ENCODE measurements around the gene XKR8. TPM values are rescaled to one million over a fixed set of nuclear protein-coding genes. Genes with fewer than 3 reads are reported as not detected.

The XKR8 gene, protein sequence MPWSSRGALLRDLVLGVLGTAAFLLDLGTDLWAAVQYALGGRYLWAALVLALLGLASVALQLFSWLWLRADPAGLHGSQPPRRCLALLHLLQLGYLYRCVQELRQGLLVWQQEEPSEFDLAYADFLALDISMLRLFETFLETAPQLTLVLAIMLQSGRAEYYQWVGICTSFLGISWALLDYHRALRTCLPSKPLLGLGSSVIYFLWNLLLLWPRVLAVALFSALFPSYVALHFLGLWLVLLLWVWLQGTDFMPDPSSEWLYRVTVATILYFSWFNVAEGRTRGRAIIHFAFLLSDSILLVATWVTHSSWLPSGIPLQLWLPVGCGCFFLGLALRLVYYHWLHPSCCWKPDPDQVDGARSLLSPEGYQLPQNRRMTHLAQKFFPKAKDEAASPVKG
- total RNA-seq (2022; extraction: Qiagen RNA extraction; ENCODE audit: low read depth) = 3.2 to 6.0 TPM (median 5.4 TPM) in 5 replicates

DNA sequence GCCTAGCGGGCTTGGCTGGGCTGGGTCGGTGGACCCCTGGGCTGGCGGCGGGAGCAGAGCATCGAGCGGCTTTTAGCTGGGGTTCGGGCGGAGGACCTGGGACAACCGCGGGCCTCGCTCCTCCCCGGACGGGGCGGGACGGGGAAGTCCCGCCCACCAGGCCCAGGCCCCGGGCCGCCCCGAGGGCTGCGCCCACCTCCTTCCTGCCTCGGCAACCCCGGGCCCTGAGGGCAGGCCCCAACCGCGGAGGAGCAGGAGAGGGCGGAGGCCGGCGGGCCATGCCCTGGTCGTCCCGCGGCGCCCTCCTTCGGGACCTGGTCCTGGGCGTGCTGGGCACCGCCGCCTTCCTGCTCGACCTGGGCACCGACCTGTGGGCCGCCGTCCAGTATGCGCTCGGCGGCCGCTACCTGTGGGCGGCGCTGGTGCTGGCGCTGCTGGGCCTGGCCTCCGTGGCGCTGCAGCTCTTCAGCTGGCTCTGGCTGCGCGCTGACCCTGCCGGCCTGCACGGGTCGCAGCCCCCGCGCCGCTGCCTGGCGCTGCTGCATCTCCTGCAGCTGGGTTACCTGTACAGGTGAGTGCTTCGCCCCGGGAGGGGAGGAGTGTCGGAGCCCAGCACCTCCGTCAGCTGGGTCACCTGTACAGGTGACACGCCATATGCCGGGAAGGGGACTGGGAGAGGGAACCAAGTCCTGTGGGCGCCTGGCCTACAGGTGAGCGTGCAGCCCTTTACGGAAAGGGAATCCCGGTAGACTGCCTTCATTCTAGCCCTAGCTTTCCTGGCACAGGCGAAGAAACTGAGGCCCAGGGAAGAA lies at the start of gene XKR8:
XKR8 (plus strand) TSS at position 182 of the 812 bp plus-strand sequence; CDS start at position 279, 97 bp downstream.

DNA sequence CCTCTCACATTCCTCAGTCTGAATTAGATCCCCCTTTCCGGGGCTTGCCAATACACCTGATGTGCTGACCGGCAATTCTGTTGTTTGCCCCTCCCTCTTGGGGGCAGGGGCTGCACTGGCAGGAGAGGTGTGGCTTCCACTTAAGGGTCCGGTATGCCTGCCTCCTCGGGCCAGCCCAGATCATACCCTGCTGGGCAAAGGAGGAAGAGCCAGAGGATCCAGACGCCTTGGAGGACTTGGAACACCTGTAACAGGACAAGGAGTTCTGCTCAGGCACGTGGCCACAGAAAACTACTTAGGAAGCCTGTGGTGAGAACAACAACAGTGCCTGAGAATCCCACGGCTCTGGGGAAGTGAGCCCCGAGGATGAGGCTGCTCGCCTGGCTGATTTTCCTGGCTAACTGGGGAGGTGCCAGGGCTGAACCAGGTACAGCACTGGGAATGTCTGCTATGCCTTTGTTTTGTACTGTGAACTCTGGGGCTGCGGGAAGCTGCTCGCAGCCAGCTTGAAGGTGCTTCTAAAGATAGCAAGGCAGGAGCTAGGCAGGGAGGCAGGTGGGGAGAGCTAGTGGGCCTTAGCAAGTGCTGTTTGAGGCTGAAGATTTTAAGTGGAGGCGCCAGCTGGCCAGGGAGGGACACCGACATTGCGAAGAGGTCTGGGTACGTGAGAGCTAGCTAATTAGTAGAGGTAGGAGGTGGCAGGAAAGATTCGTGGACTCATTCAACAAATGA lies 24.8 kb upstream of the XKR8 start, which contains the start of gene SMPDL3B:
SMPDL3B (plus strand) TSS at position 183 of the 732 bp plus-strand sequence; CDS start at position 367, 184 bp downstream.

Other genes with a start within 250 kb of the XKR8 start
- gene FAM76A, start 234.0 kb upstream of the XKR8 start, total RNA-seq (2022; extraction: Qiagen RNA extraction; ENCODE audit: low read depth) = 5.4 to 7.8 TPM (median 6.0 TPM) in 5 replicates
- gene STX12, start 186.8 kb upstream of the XKR8 start, total RNA-seq (2022; extraction: Qiagen RNA extraction; ENCODE audit: low read depth) = 6.7 to 11.3 TPM (median 10.0 TPM) in 5 replicates
- gene PPP1R8, start 129.2 kb upstream of the XKR8 start, total RNA-seq (2022; extraction: Qiagen RNA extraction; ENCODE audit: low read depth) = 35.4 to 40.1 TPM (median 36.5 TPM) in 5 replicates
- 0.53 to 1.1 TPM (median 0.74 TPM) in 5 replicates for gene THEMIS2, start 87.4 kb upstream of the XKR8 start, total RNA-seq (2022; extraction: Qiagen RNA extraction; ENCODE audit: low read depth)
- 33.4 to 41.6 TPM (median 36.0 TPM) in 5 replicates for gene RPA2, start 45.4 kb upstream of the XKR8 start, total RNA-seq (2022; extraction: Qiagen RNA extraction; ENCODE audit: low read depth)
- 1.1 to 1.5 TPM (median 1.2 TPM) in 5 replicates for gene SMPDL3B, start 25.0 kb upstream of the XKR8 start, total RNA-seq (2022; extraction: Qiagen RNA extraction; ENCODE audit: low read depth)
- 5.2 to 7.0 TPM (median 6.2 TPM) in 5 replicates for gene EYA3, start 128.6 kb downstream of the XKR8 start, total RNA-seq (2022; extraction: Qiagen RNA extraction; ENCODE audit: low read depth)
- 0.13 to 0.36 TPM (median 0.20 TPM) in 5 replicates for gene PTAFR, start 216.7 kb downstream of the XKR8 start, total RNA-seq (2022; extraction: Qiagen RNA extraction; ENCODE audit: low read depth)

Measured in A549 treated with ZK216348 at 1 μM for 4 hours (cell line).